ENCODE data around the gene ITFG1. TPM values are rescaled to one million over a fixed set of nuclear protein-coding genes. Genes with fewer than 3 reads are reported as not detected.
A peak's percentile ranks its signal among the peaks of the same experiment; 100 is the strongest.
"Not testable (repeated sequence)": the region's sequence is repeated elsewhere in the genome, so short reads cannot be mapped to it uniquely, and the experiment has no call there.

ITFG1 gene
- total and polyA plus RNA-seq, 3 donors from 2014 or later = 94.7 to 130 (median 121) TPM

DNA sequence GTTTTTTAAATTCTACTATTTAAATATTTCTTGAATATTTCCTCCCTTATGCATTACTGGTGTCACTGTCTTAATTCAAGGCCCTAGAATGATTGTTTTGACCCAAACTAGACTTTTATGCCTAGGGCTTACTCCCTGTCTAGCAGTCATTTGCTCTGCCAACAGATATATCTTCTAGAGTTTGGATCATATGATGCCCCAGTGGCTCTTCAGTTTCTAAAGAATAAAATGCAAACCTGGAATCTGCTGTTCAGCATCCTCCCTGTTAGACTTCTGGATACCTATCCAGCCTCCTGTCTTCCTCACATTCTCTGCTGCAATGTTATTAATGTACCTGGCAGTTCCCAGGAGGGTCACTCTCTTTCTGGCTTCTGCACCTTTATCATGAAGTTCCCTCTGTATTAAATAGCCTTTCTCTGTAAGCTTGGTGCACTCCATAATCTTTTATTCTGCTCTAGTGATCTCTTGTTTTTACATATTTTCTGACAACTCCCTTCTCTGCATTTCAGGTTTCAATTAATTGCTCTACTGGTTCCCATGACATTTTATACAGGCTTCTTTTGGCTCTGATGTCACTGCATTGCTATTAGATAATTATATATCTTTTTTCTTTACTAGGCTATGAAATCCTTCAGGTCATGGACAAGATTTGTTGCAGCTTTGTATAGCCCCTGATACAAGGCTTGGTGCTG is 15.9 kb upstream of the ITFG1 start:
- Histone ChIP-seq H3K4me3 (no peak overlapping the region), H3K27me3 (no peaks in the 10 kb centered on the region), H3K36me3 (ENCODE audit: low read depth, missing control alignments) (no peaks in the 10 kb centered on the region), H3K9me3 (no peaks in the 10 kb centered on the region), H3K27ac (no peak overlapping the region), H3K4me1 (peaks cover 8% of the 10 kb centered on the region)
- intact Hi-C loops (cut with DNase I; ENCODE audit: low total_unique reads) = no loop called here
- TF ChIP-seq POLR2A (IDR thresholded peaks at IDR 0.05) = no peak
- no peak for DNase-seq

DNA sequence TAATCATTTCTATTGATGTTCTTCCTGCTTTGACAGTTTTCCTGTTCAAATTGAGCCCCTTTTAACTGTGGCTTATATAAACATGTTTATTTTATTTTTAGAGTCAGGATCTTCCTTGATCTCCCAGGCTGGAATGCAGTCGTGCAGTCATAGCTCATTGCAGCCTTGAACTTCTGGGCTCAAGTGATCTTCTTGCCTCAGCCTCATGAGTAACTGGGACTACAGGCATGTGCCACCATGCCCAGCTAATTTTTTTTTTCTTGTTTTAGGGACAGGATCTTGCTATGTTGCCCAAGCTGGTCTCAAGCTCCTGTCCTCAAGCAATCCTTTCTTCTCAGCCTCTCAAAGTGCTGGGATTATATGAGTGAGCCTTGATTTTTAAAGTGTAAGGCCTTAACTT is 14.9 kb upstream of the ITFG1 start:
- intact Hi-C loops (cut with DNase I; ENCODE audit: low total_unique reads) = no loop called here
- no peaks in the 10 kb centered on the region for H3K36me3 ChIP-seq (ENCODE audit: low read depth, missing control alignments)
- no peaks in the 10 kb centered on the region for H3K27me3 ChIP-seq
- 30 to 39% methylated on average over 1 of the region's 1 CpG for WGBS, 2 donors
- TF ChIP-seq POLR2A (IDR thresholded peaks at IDR 0.05) = no peak
- TF ChIP-seq, protein P1, sequence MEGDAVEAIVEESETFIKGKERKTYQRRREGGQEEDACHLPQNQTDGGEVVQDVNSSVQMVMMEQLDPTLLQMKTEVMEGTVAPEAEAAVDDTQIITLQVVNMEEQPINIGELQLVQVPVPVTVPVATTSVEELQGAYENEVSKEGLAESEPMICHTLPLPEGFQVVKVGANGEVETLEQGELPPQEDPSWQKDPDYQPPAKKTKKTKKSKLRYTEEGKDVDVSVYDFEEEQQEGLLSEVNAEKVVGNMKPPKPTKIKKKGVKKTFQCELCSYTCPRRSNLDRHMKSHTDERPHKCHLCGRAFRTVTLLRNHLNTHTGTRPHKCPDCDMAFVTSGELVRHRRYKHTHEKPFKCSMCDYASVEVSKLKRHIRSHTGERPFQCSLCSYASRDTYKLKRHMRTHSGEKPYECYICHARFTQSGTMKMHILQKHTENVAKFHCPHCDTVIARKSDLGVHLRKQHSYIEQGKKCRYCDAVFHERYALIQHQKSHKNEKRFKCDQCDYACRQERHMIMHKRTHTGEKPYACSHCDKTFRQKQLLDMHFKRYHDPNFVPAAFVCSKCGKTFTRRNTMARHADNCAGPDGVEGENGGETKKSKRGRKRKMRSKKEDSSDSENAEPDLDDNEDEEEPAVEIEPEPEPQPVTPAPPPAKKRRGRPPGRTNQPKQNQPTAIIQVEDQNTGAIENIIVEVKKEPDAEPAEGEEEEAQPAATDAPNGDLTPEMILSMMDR (IDR thresholded peaks at IDR 0.05) = no peak
- H3K27ac ChIP-seq = peak overlapping the region in 1 of 2 donors; percentile 17
- H3K4me1 ChIP-seq = peaks cover 8% of the 10 kb centered on the region
- no peaks in the 10 kb centered on the region for H3K9me3 ChIP-seq
- DNase-seq = peak; percentile 40
- H3K4me3 ChIP-seq = no peak overlapping the region

DNA sequence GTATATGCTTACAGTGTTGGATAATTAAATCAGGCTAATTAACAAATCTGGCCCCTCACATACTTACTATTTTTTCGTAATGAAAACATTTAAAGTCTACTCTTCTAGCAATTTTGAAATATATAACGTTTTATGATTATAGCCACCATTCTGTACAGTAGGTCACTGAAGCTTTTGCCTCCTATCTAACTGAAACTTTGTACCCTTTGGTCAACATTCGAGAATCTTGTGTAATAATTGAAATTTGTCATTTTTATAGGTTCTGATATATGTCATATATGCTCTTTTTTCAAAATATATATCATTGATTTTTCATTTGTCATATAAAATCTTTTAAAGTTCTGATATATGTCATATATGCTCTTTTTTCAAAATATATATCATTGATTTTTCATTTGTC is 12.9 kb upstream of the ITFG1 start:
- Histone ChIP-seq H3K36me3 (ENCODE audit: low read depth, missing control alignments) (no peaks in the 10 kb centered on the region), H3K27me3 (no peaks in the 10 kb centered on the region), H3K4me3 (no peak overlapping the region), H3K4me1 (peaks cover 8% of the 10 kb centered on the region), H3K9me3 (no peaks in the 10 kb centered on the region), H3K27ac (no peak overlapping the region)
- 82 to 87% methylated on average over 3 of the region's 3 CpGs for WGBS, 2 donors
- TF ChIP-seq, protein P1 (IDR thresholded peaks at IDR 0.05) = no peak
- TF ChIP-seq POLR2A (IDR thresholded peaks at IDR 0.05) = no peak
- DNase-seq = no peak
- intact Hi-C loops (cut with DNase I; ENCODE audit: low total_unique reads) = no loop called here

DNA sequence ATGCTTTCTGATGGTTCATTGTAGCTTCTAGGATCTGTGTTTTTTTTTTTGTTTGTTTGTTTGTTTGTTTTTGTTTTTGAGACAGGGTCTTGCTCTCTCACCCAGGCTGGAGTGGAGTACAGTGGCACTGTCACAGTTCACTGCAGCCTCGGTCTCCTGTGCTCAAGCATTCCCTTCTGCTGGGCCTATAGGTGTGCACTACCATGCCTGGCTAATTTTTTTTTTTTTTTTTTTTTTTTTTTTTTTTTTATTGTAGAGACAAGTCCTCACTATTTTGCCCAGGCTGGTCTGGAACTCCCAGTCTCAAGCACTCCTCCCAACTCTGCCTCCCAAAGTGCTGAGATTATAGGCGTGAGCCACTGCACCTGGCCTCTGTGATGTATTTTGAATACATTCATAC is 12.1 kb upstream of the ITFG1 start:
- H3K36me3 ChIP-seq (ENCODE audit: low read depth, missing control alignments); H3K9me3 ChIP-seq; H3K27me3 ChIP-seq; H3K27ac ChIP-seq; H3K4me1 ChIP-seq; DNase-seq; H3K4me3 ChIP-seq; intact Hi-C loops (cut with DNase I; ENCODE audit: low total_unique reads): not testable (repeated sequence)
- WGBS, 2 donors = 82 to 95% methylated on average over 2 of the region's 2 CpGs

DNA sequence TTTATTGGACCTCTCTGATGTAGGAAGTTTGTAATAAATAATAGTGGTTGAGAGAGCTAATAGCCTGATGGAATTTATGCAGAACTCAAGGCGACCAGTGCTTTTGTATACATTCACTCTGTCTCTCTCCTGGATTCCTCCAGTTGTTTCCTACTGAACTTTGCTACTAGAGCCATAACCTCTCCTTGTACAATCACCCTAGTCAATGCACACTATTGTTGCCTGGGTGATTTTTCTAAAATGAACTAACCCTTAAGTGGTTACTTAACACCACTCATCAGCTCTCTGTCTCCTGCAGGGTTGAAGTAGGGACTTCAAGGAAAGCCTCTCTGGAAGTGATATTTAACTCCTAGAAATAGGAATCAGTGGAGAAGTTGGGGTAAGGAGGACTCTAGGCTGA is 9.9 kb upstream of the ITFG1 start:
- no peak for DNase-seq
- intact Hi-C loops (cut with DNase I; ENCODE audit: low total_unique reads) = no loop called here
- H3K27ac ChIP-seq = no peak overlapping the region
- H3K36me3 ChIP-seq (ENCODE audit: low read depth, missing control alignments) = no peaks in the 10 kb centered on the region
- 94% methylated on average over 1 of the region's 1 CpG for WGBS, 2 donors
- no peak overlapping the region for H3K4me3 ChIP-seq
- H3K4me1 ChIP-seq = peaks cover 15% of the 10 kb centered on the region
- H3K27me3 ChIP-seq = no peaks in the 10 kb centered on the region
- H3K9me3 ChIP-seq = no peaks in the 10 kb centered on the region
- TF ChIP-seq, protein P1 (IDR thresholded peaks at IDR 0.05) = no peak
- no peak for TF ChIP-seq POLR2A (IDR thresholded peaks at IDR 0.05)

DNA sequence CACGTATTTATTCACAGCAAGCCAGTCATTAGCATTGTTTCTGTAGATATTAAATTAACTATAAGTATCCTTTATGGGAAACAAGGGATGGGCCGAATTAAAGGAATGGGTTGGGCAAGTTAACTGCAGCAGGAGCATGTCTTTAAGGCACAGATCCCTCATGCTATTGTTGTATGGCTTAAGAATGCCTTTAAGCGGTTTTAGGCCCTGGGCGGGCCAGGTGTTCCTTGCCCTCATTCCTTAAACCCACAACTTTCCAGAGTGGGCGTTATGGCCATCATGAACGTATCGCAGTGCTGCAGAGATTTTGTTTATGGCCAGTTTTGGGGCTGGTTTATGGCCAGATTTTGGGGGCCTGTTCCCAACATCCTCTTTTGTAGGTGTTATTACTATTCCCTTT is 9.3 kb upstream of the ITFG1 start:
- 93 to 97% methylated on average over 7 of the region's 7 CpGs for WGBS, 2 donors
- peaks cover 9% of the 10 kb centered on the region for H3K4me1 ChIP-seq
- H3K9me3 ChIP-seq = no peaks in the 10 kb centered on the region
- H3K4me3 ChIP-seq = no peak overlapping the region
- intact Hi-C loops (cut with DNase I; ENCODE audit: low total_unique reads) = no loop called here
- no peak for TF ChIP-seq POLR2A (IDR thresholded peaks at IDR 0.05)
- TF ChIP-seq, protein P1 (IDR thresholded peaks at IDR 0.05) = no peak
- no peak for DNase-seq
- H3K27me3 ChIP-seq = no peaks in the 10 kb centered on the region
- no peaks in the 10 kb centered on the region for H3K36me3 ChIP-seq (ENCODE audit: low read depth, missing control alignments)
- H3K27ac ChIP-seq = no peak overlapping the region

Measured in testis (tissue), 3 donors.